Transverse colon (tissue), 4 donors: ENCODE data around the gene RAP1GDS1.

Experiments
- CTCF ChIP-seq, 5 experiments: fragments of 200-600 bp in 3 of 5; fragments of 450-650 bp in 2 of 5; sonication (generic) in 3 of 5; IDR thresholded peaks; 1 replicate in 2 of 5; 2 replicates in 3 of 5; pipeline ENCODE4 v1.5.1; 2016 to 2017; ENCODE audit warnings: antibody characterized with exemption in 5 of 5, inconsistent platforms in 3 of 5, mild to moderate bottlenecking in 2 of 5, moderate library complexity in 1 of 5
- EP300 ChIP-seq: sonication (generic); formaldehyde crosslinking; IDR thresholded peaks from one replicate; pipeline ENCODE4 v1.6.1; 2017; ENCODE audit warnings: antibody characterized with exemption, low read depth
- POLR2A ChIP-seq: fragments of 450-650 bp; IDR thresholded peaks from one replicate; pipeline ENCODE4 v1.6.1; 2016; ENCODE audit warnings: antibody characterized with exemption, mild to moderate bottlenecking, moderate library complexity
- POLR2AphosphoS5 ChIP-seq, 3 donors: sonication (generic); formaldehyde crosslinking; IDR thresholded peaks; one replicate each; pipeline ENCODE4 v1.6.1; 2016; ENCODE audit warnings: antibody characterized with exemption in 3 of 3

DNA sequence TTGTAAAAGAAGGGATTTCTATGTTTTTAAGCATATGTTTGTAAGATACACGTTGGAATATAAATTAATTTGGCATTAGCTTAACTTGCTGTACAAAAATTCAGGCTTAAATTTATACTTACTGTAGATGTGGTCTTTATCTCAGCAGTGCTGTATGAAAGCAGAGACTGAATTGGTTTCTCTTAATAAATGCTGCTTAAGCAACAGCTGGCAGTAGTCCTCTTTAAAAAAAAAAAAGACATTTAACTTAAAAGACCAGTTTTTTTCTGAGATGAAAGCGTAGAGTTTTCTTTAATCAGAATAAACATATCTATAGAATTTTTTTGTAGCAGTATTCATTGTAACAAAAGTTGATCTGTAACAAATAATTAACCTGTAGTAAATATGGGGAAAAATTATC, 124.6 kb downstream of the RAP1GDS1 start:
- TF ChIP-seq CTCF (IDR thresholded peaks at IDR 0.05) (no peak), POLR2A (no peak), EP300 (no peak), POLR2AphosphoS5 (IDR thresholded peaks at IDR 0.05) (no peak)
